ENCODE measurements around the gene ZNF500. TPM values are rescaled to one million over a fixed set of nuclear protein-coding genes. Genes with fewer than 3 reads are reported as not detected.

Gene ZNF500
- total RNA-seq, 1 experiment from 2014 or later = 23.6 TPM

- Mint-ChIP-seq H3K27me3 (ENCODE audit: unreplicated experiment) (no peaks in the 10 kb centered on the region), H3K36me3 (ENCODE audit: insufficient read depth, unreplicated experiment) (peaks cover 42% of the 10 kb centered on the region), H3K9me3 (ENCODE audit: low read depth, unreplicated experiment) (no peaks in the 10 kb centered on the region), H3K4me3 (ENCODE audit: low read depth, unreplicated experiment) (no peak overlapping the region), H3K4me1 (ENCODE audit: low read depth, unreplicated experiment) (no peaks in the 10 kb centered on the region), H3K27ac (ENCODE audit: unreplicated experiment) (no peak overlapping the region)
- intact Hi-C loops (cut with micrococcal nuclease; ENCODE audit: unreplicated experiment) = no loop called here
- no peak for DNase-seq
- TF ChIP-seq CTCF (IDR thresholded peaks at IDR 0.05; ENCODE audit: unreplicated experiment) = no peak
- CTCF ChIA-PET = no interaction called here
- no TSS peak for BruUV-seq (replicated peaks)
These were observed 57.5 kb downstream of the ZNF500 start for GRCh38 chr16:4709481-4709880.

- DNase-seq = no peak
- Mint-ChIP-seq H3K4me3 (ENCODE audit: low read depth, unreplicated experiment) (no peak overlapping the region), H3K36me3 (ENCODE audit: insufficient read depth, unreplicated experiment) (peaks cover 31% of the 10 kb centered on the region), H3K27me3 (ENCODE audit: unreplicated experiment) (no peaks in the 10 kb centered on the region), H3K27ac (ENCODE audit: unreplicated experiment) (no peak overlapping the region), H3K4me1 (ENCODE audit: low read depth, unreplicated experiment) (peaks cover 13% of the 10 kb centered on the region), H3K9me3 (ENCODE audit: low read depth, unreplicated experiment) (no peaks in the 10 kb centered on the region)
- CTCF ChIA-PET = no interaction called here
- no peak for TF ChIP-seq CTCF (IDR thresholded peaks at IDR 0.05; ENCODE audit: unreplicated experiment)
- intact Hi-C loops (cut with micrococcal nuclease; ENCODE audit: unreplicated experiment) = no loop called here
- no TSS peak for BruUV-seq (replicated peaks)
These were observed 60.1 kb downstream of the ZNF500 start for GRCh38 chr16:4706871-4707270.

- no TSS peak for BruUV-seq (replicated peaks)
- H3K27me3 Mint-ChIP-seq (ENCODE audit: unreplicated experiment) = no peaks in the 10 kb centered on the region
- no peaks in the 10 kb centered on the region for H3K9me3 Mint-ChIP-seq (ENCODE audit: low read depth, unreplicated experiment)
- H3K27ac Mint-ChIP-seq (ENCODE audit: unreplicated experiment) = no peak overlapping the region
- CTCF ChIA-PET = no interaction called here
- no peak overlapping the region for H3K4me3 Mint-ChIP-seq (ENCODE audit: low read depth, unreplicated experiment)
- peaks cover 25% of the 10 kb centered on the region for H3K36me3 Mint-ChIP-seq (ENCODE audit: insufficient read depth, unreplicated experiment)
- no peak for TF ChIP-seq CTCF (IDR thresholded peaks at IDR 0.05; ENCODE audit: unreplicated experiment)
- peaks cover 13% of the 10 kb centered on the region for H3K4me1 Mint-ChIP-seq (ENCODE audit: low read depth, unreplicated experiment)
- intact Hi-C loops (cut with micrococcal nuclease; ENCODE audit: unreplicated experiment) = no loop called here
- DNase-seq = no peak
These were observed 62.0 kb downstream of the ZNF500 start for GRCh38 chr16:4704913-4705312.

GRCh38 chr16:4704491-4704890 is 62.5 kb downstream of the ZNF500 start:
- Mint-ChIP-seq H3K4me1 (ENCODE audit: low read depth, unreplicated experiment) (peaks cover 13% of the 10 kb centered on the region), H3K27ac (ENCODE audit: unreplicated experiment) (no peak overlapping the region), H3K36me3 (ENCODE audit: insufficient read depth, unreplicated experiment) (peaks cover 29% of the 10 kb centered on the region), H3K27me3 (ENCODE audit: unreplicated experiment) (no peaks in the 10 kb centered on the region), H3K9me3 (ENCODE audit: low read depth, unreplicated experiment) (no peaks in the 10 kb centered on the region), H3K4me3 (ENCODE audit: low read depth, unreplicated experiment) (no peak overlapping the region)
- DNase-seq = no peak
- no TSS peak for BruUV-seq (replicated peaks)
- intact Hi-C loops (cut with micrococcal nuclease; ENCODE audit: unreplicated experiment) = no loop called here
- TF ChIP-seq CTCF (IDR thresholded peaks at IDR 0.05; ENCODE audit: unreplicated experiment) = no peak
- CTCF ChIA-PET = interaction anchor here (0.5 kb wide), 1 partner anchor 226 kb away, joined by 3 read pairs; no protein-coding TSS in a partner anchor
